GM12801 (cell line): ENCODE data around the gene KLF6.

ENCODE experiments used
- CTCF ChIP-seq: IDR thresholded peaks from one replicate; pipeline ENCODE4 v1.5.1; 2011; ENCODE audit warnings: control low read depth; ENCODE audit not compliant: insufficient read length; ENCODE audit errors: extremely low read depth

Gene KLF6

GRCh38 chr10:3756360-3756740 lies 28.7 kb downstream of the KLF6 start:
- TF ChIP-seq CTCF = no peak

GRCh38 chr10:3755440-3756359 lies 29.3 kb downstream of the KLF6 start:
- TF ChIP-seq CTCF = no peak

GRCh38 chr10:3754727-3755439 lies 30.1 kb downstream of the KLF6 start:
- no peak for TF ChIP-seq CTCF

GRCh38 chr10:3750854-3751253 lies 34.2 kb downstream of the KLF6 start:
- no peak for TF ChIP-seq CTCF

GRCh38 chr10:3750006-3750816 lies 34.8 kb downstream of the KLF6 start:
- no peak for TF ChIP-seq CTCF

GRCh38 chr10:3749600-3749999 lies 35.4 kb downstream of the KLF6 start:
- TF ChIP-seq CTCF = no peak

- no peak for TF ChIP-seq CTCF
These were observed 36.0 kb downstream of the KLF6 start for GRCh38 chr10:3749011-3749410.
